SU-DHL-6 (cell line): ENCODE data around the gene UBC.
"Not testable (repeated sequence)": the region's sequence is repeated elsewhere in the genome, so short reads cannot be mapped to it uniquely, and the experiment has no call there.

Experiments used
- CTCF ChIP-seq: fragments of 200-600 bp; sonication (generic); IDR thresholded peaks from one replicate; pipeline ENCODE4 v1.5.1; 2017; ENCODE audit warnings: antibody characterized with exemption, mild to moderate bottlenecking, low read length, moderate library complexity; ENCODE audit not compliant: insufficient read depth, poor library complexity, severe bottlenecking
- EZH2phosphoT487 ChIP-seq: fragments of 200-600 bp; sonication (generic), shearing (Covaris generic); conservative IDR thresholded peaks from 2 replicates; pipeline ENCODE4 v1.6.1; 2018; ENCODE audit warnings: mild to moderate bottlenecking, antibody characterized with exemption, low read length, moderate library complexity, mixed read lengths

DNA sequence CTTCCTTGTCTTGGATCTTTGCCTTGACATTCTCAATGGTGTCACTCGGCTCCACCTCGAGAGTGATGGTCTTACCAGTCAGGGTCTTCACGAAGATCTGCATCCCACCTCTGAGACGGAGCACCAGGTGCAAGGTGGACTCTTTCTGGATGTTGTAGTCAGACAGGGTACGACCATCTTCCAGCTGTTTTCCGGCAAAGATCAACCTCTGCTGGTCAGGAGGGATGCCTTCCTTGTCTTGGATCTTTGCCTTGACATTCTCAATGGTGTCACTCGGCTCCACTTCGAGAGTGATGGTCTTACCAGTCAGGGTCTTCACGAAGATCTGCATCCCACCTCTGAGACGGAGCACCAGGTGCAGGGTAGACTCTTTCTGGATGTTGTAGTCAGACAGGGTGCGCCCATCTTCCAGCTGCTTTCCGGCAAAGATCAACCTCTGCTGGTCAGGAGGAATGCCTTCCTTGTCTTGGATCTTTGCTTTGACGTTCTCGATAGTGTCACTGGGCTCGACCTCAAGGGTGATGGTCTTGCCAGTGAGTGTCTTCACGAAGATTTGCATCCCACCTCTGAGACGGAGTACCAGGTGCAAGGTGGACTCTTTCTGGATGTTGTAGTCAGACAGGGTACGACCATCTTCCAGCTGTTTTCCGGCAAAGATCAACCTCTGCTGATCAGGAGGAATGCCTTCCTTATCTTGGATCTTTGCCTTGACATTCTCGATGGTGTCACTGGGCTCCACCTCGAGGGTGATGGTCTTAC lies 1.7 kb downstream of the UBC start:
- not testable (repeated sequence) for TF ChIP-seq CTCF, EZH2phosphoT487
